NCI-H128 (cell line): ENCODE results near the gene ERMAP.
"Not testable (repeated sequence)": the region's sequence is repeated elsewhere in the genome, so short reads cannot be mapped to it uniquely, and the experiment has no call there.

Source experiments
- DNase-seq: peaks from one replicate; lab custom pipeline; 2025; ENCODE audit not compliant: unreplicated experiment; lab: John Stamatoyannopoulos, UW

The ERMAP gene

GRCh38 chr1:42841440-42842147 lies 24.7 kb downstream of the ERMAP start:
- DNase-seq: no peak

DNA sequence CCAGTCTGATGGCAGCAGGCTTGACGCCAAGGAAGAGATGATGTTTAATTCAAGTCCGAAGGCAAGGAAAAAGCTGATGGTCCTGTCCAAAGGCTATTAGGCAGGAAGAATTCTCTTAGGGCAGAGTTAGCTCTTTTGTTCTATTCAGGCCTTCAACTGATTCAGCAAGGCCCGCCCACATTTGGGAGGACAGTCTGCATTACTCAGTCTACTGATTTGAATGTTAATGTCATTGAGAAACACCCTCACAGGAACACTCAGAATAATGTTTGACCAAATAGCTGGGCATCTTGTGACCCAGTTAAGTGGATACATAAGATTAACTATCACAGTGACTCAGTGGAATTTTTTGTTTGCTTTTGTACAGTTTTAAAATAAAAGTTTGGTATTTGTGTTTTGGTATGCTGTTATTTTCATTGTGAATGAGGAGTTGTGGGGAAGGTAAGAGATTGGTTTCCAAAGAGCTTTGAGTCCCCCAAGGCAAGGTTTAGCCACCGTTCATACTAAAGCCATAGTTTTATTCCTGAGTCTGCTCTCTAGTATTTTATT lies 27.7 kb downstream of the ERMAP start:
- DNase-seq: no peak

- DNase-seq: no peak
Observed at GRCh38 chr1:42845193-42845592, 28.3 kb downstream of the ERMAP start.

DNA sequence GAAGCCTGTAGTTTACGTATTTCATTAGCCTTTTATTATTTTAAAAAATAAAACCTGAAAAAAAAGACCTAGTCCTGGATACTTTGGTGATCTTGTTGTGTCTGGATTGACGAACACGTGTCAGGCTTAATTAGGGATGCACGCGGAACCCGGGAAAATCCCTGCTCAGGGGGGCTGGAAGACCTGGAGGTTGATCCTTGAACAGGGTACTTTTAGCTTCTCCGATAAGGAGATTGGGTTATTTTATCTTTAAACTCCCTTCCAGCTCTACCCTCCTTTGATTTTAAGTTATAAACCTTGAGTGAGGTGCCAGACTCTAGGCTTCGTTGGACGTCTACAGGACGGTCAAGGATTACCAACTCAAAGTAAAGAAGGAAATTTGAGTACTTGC lies 28.9 kb downstream of the ERMAP start:
- no peak for DNase-seq

- peak; percentile 95 for DNase-seq
Observed at GRCh38 chr1:42846257-42847110, 29.6 kb downstream of the ERMAP start, which contains the start of gene ZNF691. TSS of gene ZNF691 (plus strand) at chr1:42846613. CDS start at chr1:42849659, 3,046 bp downstream.

- DNase-seq: no peak
Observed at GRCh38 chr1:42847111-42847595, 30.2 kb downstream of the ERMAP start.

DNA sequence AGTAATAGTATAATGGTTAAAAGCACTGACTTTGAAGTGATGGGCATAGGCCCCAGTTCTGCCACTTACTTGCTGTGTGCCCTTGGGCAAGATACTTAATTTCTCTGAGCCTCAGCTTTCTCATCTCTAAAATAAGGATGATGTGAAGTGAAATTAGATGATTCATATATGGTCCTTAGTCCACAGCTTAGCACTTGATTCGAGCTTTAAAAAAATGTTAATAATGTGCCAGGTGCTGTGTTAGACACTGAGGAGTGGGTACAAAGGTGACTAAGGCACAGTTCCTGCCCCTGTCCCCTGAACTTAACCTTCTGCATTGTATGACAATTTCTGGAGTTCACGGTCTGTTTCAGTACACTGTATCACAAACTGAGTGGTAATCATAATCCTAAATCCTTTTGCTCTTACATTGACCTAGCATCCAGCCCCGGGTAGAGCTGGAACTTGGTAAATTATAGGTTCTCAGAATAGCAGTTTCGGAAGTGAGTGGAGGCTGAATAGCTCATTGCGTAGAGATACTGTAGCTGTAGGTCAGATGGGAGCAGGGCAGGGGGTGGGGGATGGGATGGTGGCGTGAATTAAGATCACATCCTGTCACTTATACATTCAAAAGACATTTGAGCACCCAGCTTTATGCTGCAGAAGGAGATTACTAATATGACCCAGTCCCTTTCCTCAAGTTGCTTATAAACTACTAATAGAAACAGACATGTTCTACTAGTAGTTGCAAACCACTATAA lies 31.0 kb downstream of the ERMAP start:
- DNase-seq: no peak

DNA sequence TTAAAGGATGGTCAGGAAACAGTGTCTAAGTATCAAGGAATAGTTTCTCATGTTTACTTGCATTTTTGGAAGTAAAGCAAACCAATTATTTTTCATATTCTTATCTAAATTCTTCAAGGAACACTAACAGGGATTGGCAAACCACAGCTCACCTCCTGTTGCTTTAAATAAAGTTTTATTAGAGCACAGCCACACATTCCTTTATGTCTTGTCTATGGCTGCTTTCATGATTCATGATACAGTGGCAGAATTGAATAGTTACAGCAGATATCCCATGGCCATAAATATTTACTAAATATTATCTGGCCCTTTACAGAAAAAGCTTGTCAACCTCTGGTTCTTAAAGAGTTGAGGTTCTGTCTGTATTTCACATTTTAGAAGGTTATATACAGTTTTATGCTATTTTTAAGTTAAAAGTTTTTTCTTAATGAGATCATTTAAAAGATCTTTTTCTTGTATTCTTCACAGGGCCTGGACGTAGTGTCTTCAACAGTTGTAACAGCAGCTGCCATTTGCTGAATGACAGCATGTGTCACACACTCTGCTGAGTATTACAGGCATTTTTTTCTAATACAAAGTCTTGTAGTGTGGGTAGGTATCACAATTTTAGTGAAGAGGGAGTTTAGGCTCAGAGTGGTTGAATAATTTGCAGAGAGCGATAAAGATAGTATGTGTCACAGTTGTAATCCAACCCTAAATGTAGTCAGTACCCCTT lies 32.1 kb downstream of the ERMAP start:
- DNase-seq: no peak

GRCh38 chr1:42849944-42850343 lies 33.0 kb downstream of the ERMAP start:
- DNase-seq: no peak

GRCh38 chr1:42851420-42851819 lies 34.5 kb downstream of the ERMAP start:
- DNase-seq: no peak

DNA sequence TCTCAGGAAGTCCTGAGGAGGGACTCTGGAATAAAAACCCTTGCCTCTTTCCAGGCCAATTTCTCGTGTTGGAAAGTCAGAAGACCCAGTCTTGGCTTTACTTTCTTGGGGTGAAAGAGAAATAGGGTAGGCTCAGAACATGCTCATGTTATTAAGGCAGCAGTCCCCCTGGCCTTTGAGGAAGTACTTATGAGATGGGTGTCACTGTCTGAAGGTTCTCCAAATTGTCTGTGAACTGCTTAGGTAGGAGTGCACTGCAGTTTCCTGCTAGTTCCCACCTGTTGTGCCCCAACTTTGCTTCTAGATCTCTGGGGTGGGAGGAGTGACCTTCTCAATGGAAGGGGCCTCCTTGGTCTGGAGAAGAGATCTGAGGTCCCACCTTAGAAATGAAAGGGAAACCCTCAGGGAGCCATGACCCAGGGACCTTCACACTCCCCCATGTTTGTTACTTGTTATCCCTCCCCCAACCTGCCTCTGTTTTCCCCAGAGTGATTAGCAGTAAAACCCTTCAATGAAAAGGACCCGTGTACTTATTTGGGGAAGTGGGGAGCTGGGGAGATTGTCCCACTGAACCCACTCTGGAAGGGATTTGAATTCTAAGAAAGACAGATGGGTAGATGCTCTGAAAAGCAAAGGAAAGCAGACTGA lies 35.2 kb downstream of the ERMAP start:
- no peak for DNase-seq

DNA sequence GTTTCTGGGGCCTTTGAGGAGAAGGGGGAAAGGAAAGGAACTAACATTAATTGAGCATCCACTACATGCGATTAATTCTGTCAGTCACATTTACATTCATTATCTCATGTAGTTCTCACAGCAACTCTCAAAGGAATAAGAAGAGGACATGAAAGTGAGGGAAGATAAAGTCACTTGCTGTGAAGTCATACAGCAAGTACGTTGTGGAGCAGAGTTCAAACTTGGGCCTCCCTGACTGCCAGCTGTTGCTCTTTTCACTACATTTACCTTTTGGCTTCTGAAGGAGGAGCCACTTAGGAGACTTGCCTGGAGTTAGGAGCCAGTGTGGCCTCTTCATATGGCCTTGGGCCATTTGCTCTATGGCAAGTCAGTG lies 35.7 kb downstream of the ERMAP start:
- no peak for DNase-seq

DNA sequence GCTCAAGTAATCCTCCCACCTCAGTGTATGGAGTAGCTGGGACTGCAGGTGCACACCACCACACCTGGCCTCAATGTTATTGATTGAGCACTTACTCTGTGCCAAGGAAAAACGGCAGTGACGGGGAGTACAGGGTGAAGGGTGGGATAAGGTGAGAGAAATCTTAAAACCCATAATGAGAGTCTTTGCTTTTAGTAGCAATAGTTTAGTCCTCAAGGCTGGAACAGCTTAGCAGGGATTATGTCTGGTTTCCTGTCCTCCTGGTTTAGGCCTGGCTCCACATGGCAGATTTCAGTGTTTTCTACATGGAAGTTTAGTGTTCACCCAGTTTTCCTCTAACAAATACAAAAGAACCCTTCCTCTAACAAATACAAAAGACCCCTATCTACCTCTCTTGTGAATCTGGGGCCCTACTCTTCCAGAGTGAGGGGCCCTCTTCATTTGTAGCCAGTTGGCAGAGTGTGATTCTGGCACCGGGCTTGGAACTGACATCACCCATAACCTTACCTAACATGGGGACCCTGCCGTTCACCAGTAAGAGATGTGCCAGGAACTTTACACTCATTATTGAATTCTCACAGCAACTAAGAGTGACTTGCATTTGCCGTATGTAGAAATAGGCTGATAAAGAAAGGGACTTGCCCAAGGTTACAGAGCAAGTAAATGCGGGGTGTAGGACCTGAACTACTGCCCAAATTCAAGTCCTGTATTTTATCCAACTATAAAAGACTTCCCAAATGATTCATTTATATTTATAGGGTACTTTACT lies 36.4 kb downstream of the ERMAP start:
- no peak for DNase-seq

DNA sequence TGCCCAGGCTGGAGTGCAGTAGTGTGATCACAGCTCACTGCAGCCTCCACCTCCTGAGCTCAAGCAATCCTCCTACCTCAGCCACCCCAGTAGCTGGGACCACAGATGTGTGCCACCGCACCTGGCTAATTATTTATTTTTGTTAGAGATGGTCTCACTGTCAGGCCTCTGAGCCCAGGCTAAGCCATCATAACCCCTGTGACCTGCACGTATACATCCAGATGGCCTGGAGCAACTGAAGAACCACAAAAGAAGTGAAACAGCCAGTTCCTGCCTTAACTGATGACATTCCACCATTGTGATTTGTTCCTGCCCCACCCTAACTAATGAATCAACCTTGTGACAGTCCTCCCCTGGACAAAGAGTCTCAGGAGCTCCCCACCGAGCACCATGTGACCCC lies 39.6 kb downstream of the ERMAP start:
- DNase-seq: not testable (repeated sequence)

DNA sequence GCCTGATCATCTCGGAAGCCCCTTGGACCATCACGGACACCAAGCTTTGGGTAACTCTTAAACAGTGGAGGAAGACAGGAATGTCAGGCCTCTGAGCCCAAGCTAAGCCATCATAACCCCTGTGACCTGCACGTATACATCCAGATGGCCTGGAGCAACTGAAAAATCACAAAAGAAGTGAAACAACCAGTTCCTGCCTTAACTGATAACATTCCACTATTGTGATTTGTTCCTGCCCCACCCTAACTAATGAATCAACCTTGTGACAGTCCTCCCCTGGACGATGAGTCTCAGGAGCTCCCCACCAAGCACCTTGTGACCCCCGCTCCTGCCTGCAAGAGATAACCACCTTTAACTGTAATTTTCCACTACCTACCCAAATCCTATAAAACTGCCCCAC lies 42.4 kb downstream of the ERMAP start:
- DNase-seq: not testable (repeated sequence)

DNA sequence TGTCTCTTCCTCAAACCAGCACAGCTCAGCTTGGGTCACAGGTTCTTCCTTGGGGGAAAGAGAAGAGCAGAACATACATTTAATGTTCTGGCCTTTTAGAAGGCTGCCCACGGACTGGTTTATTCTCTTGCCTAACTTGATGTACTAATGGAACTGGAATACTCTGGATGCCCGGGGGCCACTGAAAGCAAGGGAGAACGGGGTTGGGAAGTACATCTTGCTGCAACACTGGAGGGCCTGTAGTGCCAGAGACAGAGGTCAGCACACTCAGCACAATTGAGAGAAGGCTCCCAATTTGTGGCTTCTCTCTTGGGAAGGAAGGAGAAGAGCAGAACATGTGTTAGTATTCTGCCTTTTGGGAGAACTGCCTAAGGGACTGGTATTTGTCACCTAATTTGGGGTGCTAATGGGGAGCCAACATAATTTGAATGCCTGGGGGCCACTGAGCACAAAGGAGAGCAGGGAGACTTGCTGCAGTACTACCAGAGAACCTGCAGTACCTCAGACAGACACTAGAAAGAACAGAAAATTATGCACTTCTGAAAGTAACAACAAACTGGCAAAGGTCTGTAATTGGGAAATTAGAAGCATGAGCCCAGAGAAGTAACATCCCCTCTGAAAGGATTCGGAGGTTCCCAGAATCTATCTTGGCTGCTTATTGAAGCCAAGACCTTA lies 43.6 kb downstream of the ERMAP start:
- DNase-seq: no peak

DNA sequence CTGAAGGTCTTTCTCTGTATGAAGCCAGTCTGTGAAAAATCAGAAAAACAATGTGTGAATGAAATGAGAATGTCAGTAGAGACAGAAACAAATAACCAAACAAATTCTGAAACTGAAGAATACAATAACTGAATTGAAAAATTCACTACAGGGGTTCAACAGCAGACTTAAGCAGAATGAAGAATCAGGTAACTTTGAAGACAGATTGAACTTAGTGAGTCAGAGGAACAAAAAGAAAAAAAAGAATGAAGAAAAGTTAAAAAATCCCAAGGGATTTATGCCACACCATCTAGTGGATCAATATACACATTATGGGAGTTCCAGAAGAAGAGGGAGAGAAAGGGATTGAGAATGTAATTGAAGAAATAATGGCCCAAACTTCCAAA lies 44.1 kb downstream of the ERMAP start:
- DNase-seq: no peak

- DNase-seq: no peak
Observed at GRCh38 chr1:42866549-42866948, 49.6 kb downstream of the ERMAP start.

DNA sequence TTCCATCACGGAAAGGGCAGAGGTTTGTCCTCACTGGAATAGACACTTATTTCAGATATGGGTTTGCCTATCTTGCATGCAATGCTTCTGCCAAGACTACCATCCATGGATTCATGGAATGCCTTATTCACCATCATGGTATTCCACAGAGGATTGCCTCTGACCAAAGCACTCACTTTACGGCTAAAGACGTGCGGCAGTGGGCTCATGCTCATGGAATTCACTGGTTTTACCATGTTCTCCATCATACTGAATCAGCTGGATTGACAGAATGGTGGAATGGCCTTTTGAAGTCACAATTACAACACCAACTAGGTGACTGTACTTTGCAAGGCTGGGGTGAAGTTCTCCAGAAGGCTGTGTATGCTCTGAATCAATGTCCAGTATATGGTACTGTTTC lies 51.5 kb downstream of the ERMAP start:
- DNase-seq: not testable (repeated sequence)
